AG09309 (cell line): ENCODE results near the gene IQGAP2.
"Not testable (repeated sequence)": the region's sequence is repeated elsewhere in the genome, so short reads cannot be mapped to it uniquely, and the experiment has no call there.

Experiments used
- DNase-seq: peaks from one replicate; pipeline ENCODE4 v3.0.0-alpha.2; 2010; ENCODE audit warnings: low read depth
- H3K4me3 ChIP-seq: 2 replicates; pipeline ENCODE4 v1.5.1; 2011; ENCODE audit warnings: mild to moderate bottlenecking, low read depth, low read length, moderate library complexity; ENCODE audit not compliant: control insufficient read depth
- CTCF ChIP-seq: IDR thresholded peaks from 2 replicates; pipeline ENCODE4 v1.5.1; 2011; ENCODE audit warnings: mild to moderate bottlenecking, low read depth, low read length, inconsistent platforms; ENCODE audit not compliant: insufficient read depth, control insufficient read depth; ENCODE audit errors: missing control alignments

IQGAP2 gene

GRCh38 chr5:76425146-76425545, 22.1 kb downstream of the IQGAP2 start:
- TF ChIP-seq CTCF: no peak
- H3K4me3 ChIP-seq: no peak overlapping the region
- DNase-seq: no peak

DNA sequence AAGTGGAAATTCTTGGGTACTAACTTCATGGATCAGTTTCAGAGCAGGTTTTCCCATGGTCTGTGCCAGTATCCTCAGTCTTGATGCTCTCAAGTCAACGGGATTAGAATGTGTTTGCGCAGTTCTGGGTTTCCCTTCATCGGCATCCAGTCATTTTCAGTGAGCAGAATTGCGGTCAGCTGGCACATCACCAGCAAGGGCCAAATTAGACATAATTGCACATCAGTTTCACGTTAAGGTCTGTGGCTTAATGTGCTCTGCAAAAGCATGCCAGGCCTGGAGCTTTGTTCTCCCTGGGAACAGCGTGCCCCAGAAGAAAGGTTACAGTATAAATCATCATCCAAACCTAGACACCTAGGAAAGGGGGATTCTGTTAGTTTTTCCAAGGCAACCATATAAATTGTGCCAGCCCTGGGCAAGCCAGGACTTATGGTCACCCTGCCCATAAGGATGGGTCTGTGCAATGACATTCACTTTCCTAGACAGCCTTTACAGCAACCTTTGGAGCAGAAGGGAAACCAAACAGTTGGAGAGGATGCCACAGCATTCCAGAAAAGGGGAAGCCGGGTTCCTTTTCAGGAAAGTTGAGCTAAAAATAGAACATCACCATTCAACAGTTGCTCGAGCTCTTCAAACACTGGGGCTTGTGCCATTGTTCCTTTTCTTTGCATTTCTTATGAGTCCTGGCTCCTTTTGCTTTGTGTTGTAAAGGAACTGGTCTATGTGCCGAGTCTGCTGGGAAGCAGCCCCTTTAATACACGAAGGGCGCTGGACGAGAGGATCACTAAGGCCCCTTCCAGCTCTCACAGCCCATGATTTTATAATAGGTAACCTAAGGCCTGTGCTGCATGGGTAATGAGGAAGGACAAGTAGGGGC, 23.1 kb downstream of the IQGAP2 start:
- DNase-seq: no peak
- H3K4me3 ChIP-seq: no peak overlapping the region
- no peak for TF ChIP-seq CTCF

GRCh38 chr5:76427206-76428140, 24.4 kb downstream of the IQGAP2 start:
- DNase-seq: no peak
- no peak overlapping the region for H3K4me3 ChIP-seq
- no peak for TF ChIP-seq CTCF

GRCh38 chr5:76428550-76428949, 25.5 kb downstream of the IQGAP2 start:
- DNase-seq, H3K4me3 ChIP-seq: not testable (repeated sequence)

GRCh38 chr5:76433261-76433660, 30.2 kb downstream of the IQGAP2 start:
- no peak for TF ChIP-seq CTCF
- DNase-seq: no peak
- H3K4me3 ChIP-seq: no peak overlapping the region

DNA sequence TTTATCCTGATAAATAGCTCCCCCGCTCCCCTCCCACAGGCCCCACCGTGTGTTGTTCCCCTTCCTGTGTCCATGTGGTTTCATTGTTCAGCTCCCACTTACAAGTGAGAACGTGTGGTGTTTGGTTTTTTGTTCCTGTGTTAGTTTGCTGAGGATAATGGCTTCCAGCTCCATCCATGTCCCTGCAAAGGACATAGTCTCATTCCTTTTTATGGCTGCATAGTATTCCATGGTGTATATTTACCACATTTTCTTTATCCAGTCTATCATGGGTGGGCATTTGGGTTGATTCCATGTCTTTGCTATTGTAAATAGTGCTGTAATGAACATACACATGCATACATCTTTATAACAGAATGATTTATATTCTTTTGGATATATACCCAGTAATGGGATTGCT, 34.4 kb downstream of the IQGAP2 start:
- H3K4me3 ChIP-seq, DNase-seq: not testable (repeated sequence)

GRCh38 chr5:76438025-76438424, 34.9 kb downstream of the IQGAP2 start:
- DNase-seq: no peak
- TF ChIP-seq CTCF: no peak
- no peak overlapping the region for H3K4me3 ChIP-seq
